Kidney epithelial cell (primary cell): Measurements from ENCODE around the gene CAMK2B. TPM values are rescaled to one million over a fixed set of nuclear protein-coding genes. Genes with fewer than 3 reads are reported as not detected.

Source experiments
- DNase-seq: peaks from one replicate; pipeline ENCODE4 v3.0.0-alpha.2; 2010; ENCODE audit warnings: low read depth
- H3K27me3 ChIP-seq: 2 replicates; pipeline ENCODE4 v1.6.0; 2011; ENCODE audit warnings: low read length; ENCODE audit not compliant: control insufficient read depth, insufficient read depth
- H3K36me3 ChIP-seq: 2 replicates; pipeline ENCODE4 v1.5.1; 2011; ENCODE audit warnings: low read length; ENCODE audit not compliant: control insufficient read depth, insufficient read depth
- H3K4me3 ChIP-seq: 2 replicates; pipeline ENCODE4 v1.5.1; 2011; ENCODE audit warnings: low read depth, mild to moderate bottlenecking, control low read depth, low read length
- CTCF ChIP-seq: IDR thresholded peaks from 2 replicates; pipeline ENCODE4 v1.5.1; 2011; ENCODE audit warnings: mild to moderate bottlenecking, moderate library complexity, low read length, control low read depth, inconsistent platforms; ENCODE audit not compliant: insufficient read depth, poor library complexity, severe bottlenecking
- total RNA-seq: library from RNA; depleted of rRNA; stranded (reverse); fragments of >200 nt; gene quantifications from 2 replicates; pipeline ENCODE4 v1.2.3, GENCODE V29; 2015

Gene CAMK2B
- total RNA-seq, 1 donor from 2014 or later: not detected

DNA sequence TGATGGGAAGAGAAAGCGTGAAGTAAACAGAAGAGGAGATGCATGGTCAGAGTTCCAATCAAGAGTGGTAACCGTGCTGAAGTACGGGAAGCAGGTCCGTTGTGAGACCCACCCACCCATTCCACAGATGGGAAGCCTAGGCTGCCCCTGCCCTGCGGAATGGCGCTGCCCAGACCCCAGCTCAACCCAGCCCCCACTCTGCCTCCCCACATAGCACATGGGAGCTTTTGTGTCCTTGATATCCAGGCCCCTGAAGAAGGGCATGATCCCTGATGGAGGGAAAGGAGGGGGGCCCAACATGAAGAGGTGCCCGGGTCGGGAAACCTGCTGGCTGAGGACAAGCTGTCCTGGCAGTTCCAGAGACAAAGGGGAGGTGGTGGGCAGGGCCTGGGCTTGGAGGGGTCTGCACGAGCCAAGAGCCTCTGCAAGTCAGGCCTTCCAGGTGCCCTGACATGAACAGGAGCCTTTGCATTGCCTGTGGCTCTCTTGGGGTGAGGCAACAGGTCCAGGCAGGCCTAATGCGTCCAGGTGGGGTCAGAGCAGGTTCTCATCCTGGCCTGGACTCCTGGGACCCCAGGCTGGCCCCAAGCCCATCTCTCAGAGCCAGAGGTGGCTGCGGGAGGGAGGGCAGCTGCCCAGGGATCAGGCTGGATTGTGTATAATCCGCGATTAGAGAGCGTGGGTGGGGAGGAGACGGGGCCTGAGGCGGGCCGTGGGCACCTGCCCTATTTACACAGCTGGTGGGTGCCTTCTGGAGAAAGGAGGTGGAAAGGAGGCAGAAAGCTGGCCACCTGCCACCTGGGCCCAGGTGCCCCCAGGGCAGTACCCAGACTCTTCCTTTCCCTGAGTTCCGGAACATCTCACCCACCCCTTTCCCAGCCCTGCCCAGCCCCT lies 101.1 kb downstream of the CAMK2B start:
- Histone ChIP-seq H3K4me3 (no peak overlapping the region), H3K27me3 (peaks cover 32% of the 10 kb centered on the region), H3K36me3 (no peaks in the 10 kb centered on the region)
- no peak for DNase-seq
- TF ChIP-seq CTCF: no peak

DNA sequence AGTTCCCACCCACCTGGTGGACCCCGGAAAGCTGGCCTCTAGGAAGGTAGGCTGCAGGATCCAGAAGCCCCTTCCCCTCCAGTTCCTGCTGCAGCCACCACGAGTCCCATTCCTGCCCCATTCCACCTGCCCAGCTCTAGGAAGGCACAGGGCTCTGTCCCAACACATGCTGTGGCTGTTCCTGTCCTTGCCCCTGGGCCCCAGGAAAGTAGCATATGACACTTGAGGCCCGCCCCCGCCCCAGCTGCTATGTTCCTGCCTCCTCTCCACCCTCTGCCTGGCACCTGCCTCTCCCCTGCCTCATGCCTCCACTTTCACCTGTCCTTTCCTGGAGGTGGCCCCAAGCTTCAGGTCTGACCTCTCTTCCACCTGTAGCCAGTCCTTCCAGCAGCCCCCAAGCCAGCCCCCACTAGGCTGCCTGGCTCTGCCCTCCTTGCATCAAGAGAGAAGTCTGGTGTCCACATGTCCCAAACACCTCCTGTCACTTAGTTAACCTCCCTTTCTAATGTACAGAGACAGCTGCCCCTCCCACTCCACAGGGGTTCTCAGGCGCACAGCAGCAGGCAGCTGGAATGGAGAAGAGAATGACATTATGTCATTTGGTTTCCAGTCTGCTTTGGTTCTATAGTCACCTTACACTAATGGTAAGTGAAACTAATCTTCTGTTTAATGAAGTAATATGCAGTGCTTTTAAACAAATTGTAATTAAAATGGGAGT lies 101.9 kb downstream of the CAMK2B start:
- Histone ChIP-seq H3K4me3 (no peak overlapping the region), H3K27me3 (peaks cover 32% of the 10 kb centered on the region), H3K36me3 (no peaks in the 10 kb centered on the region)
- no peak for TF ChIP-seq CTCF
- no peak for DNase-seq

DNA sequence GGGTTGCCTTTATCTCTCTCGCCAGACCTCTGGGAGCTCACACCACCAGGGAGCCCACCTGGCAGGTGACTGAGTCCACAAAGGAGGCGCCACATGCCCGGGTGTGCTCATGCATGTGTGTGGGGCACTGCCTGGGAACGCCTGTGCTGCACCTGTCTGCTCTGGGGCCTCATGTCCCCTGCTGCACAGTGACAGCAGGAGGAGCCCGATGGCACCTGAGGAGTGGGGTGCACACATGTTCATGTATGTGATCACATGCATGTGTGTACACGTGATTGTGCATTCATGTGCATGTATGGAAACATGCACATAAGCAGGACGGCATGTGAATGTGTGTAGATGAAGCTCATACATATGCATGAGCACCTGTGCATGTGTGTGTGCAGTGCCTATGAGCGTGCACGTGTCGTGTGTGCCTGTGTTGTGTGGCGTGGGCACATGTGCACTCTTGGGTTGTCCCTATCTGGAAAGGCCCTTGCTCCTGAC lies 102.6 kb downstream of the CAMK2B start:
- no peak for DNase-seq
- Histone ChIP-seq H3K4me3 (no peak overlapping the region), H3K27me3 (peaks cover 32% of the 10 kb centered on the region), H3K36me3 (no peaks in the 10 kb centered on the region)
- TF ChIP-seq CTCF: no peak

DNA sequence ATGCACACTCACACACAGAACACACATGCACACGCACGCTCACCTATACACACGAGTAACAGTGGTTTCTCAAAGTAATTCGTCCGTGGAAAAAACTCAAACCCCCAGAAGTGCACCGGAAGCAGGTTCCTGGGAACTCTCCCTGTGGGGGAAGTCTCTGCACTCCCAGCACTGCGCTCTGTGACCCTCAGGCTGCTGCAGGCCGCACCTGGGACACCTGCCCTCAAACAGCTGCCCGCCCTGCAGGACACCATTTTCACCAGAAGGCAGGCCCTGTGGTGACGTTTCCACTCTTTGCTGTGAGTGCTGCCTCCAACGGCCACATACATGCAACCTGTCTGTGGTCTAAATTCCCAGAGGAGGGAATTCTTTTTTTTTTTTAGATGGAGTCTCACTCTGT lies 103.3 kb downstream of the CAMK2B start:
- DNase-seq: no peak
- Histone ChIP-seq H3K4me3 (no peak overlapping the region), H3K36me3 (no peaks in the 10 kb centered on the region), H3K27me3 (peaks cover 32% of the 10 kb centered on the region)
- TF ChIP-seq CTCF: no peak

GRCh38 chr7:44221231-44221791 lies 104.1 kb downstream of the CAMK2B start:
- TF ChIP-seq CTCF: peak; percentile 42
- Histone ChIP-seq H3K4me3 (no peak overlapping the region), H3K27me3 (peaks cover 32% of the 10 kb centered on the region), H3K36me3 (no peaks in the 10 kb centered on the region)
- DNase-seq: no peak
